SK-N-SH treated with all-trans-retinoic acid at 6 μM for 48 hours (cell line): Measurements from ENCODE around the gene TNRC6A.

Source experiments
- ATAC-seq: fragments of 200-7000 bp; cut with Tn5 transposase; 3 replicates; pipeline ENCODE4 v1.9.1; 2020; ENCODE audit warnings: mild to moderate bottlenecking, moderate library complexity
- ARNTL ChIP-seq: fragments of 450-650 bp; formaldehyde crosslinking; IDR thresholded peaks from 2 replicates; pipeline ENCODE4 v1.5.0; 2020; ENCODE audit warnings: low read depth, mild to moderate bottlenecking, moderate library complexity, borderline replicate concordance
- CSRNP3 ChIP-seq: fragments of 250-450 bp; sonication (Bioruptor Pico); IDR thresholded peaks from 2 replicates; pipeline ENCODE4 v1.5.1; 2021; ENCODE audit warnings: mild to moderate bottlenecking, moderate library complexity
- ESRRG ChIP-seq: fragments of 250-450 bp; sonication (Bioruptor Pico); IDR thresholded peaks from 2 replicates; pipeline ENCODE4 v1.6.1; 2021; ENCODE audit warnings: mild to moderate bottlenecking
- GLIS3 ChIP-seq: fragments of 250-450 bp; sonication (Bioruptor Pico); IDR thresholded peaks from 2 replicates; pipeline ENCODE4 v1.5.0; 2020; ENCODE audit warnings: mild to moderate bottlenecking, moderate library complexity
- ISL1 ChIP-seq: fragments of 250-450 bp; sonication (Bioruptor Pico); IDR thresholded peaks from 2 replicates; pipeline ENCODE4 v2.1.2; 2022; ENCODE audit warnings: mild to moderate bottlenecking, moderate library complexity
- OSR1 ChIP-seq: fragments of 250-450 bp; sonication (Bioruptor Pico); IDR thresholded peaks from 2 replicates; pipeline ENCODE4 v1.8.0; 2022; ENCODE audit warnings: moderate library complexity, mild to moderate bottlenecking, inconsistent platforms
- PATZ1 ChIP-seq: fragments of 250-450 bp; sonication (Bioruptor Pico); IDR thresholded peaks from 2 replicates; pipeline ENCODE4 v1.8.0; 2020; ENCODE audit warnings: mild to moderate bottlenecking, moderate library complexity, borderline replicate concordance
- PPARA ChIP-seq: fragments of 250-450 bp; sonication (Bioruptor Pico); IDR thresholded peaks from 2 replicates; pipeline ENCODE4 v1.5.0; 2020; ENCODE audit warnings: mild to moderate bottlenecking, borderline replicate concordance
- SNAI2 ChIP-seq: fragments of 250-450 bp; sonication (Bioruptor Pico); IDR thresholded peaks from 2 replicates; pipeline ENCODE4 v1.5.0; 2020; ENCODE audit warnings: mild to moderate bottlenecking, moderate library complexity
- TCF4 ChIP-seq: fragments of 250-450 bp; sonication (Bioruptor Pico); IDR thresholded peaks from 2 replicates; pipeline ENCODE4 v1.8.0; 2021; ENCODE audit warnings: mild to moderate bottlenecking, moderate library complexity, borderline replicate concordance
- TOX ChIP-seq: fragments of 250-450 bp; sonication (Bioruptor Pico); IDR thresholded peaks from 2 replicates; pipeline ENCODE4 v1.8.0; 2021; ENCODE audit warnings: mild to moderate bottlenecking, moderate library complexity, borderline replicate concordance
- TSHZ2 ChIP-seq: fragments of 250-450 bp; sonication (Bioruptor Pico); IDR thresholded peaks from 2 replicates; pipeline ENCODE4 v1.5.0; 2020; ENCODE audit warnings: mild to moderate bottlenecking, moderate library complexity
- ZC3H10 ChIP-seq: fragments of 250-450 bp; sonication (Bioruptor Pico); IDR thresholded peaks from 2 replicates; pipeline ENCODE4 v1.5.1; 2021; ENCODE audit warnings: mild to moderate bottlenecking, moderate library complexity
- ZFP3 ChIP-seq: fragments of 250-450 bp; sonication (Bioruptor Pico); IDR thresholded peaks from 2 replicates; pipeline ENCODE4 v1.5.0; 2020; ENCODE audit warnings: mild to moderate bottlenecking, moderate library complexity
- ZFP30 ChIP-seq: fragments of 450-650 bp; formaldehyde crosslinking; IDR thresholded peaks from 2 replicates; pipeline ENCODE4 v1.5.0; 2022; ENCODE audit warnings: mild to moderate bottlenecking, moderate library complexity
- ZNF565 ChIP-seq: fragments of 450-650 bp; formaldehyde crosslinking; conservative IDR thresholded peaks from 2 replicates; pipeline ENCODE4 v1.5.0; 2020; ENCODE audit warnings: low read depth, mild to moderate bottlenecking, moderate library complexity
- ZNF70 ChIP-seq: fragments of 450-650 bp; formaldehyde crosslinking; IDR thresholded peaks from 2 replicates; pipeline ENCODE4 v1.5.0; 2020; ENCODE audit warnings: mild to moderate bottlenecking, moderate library complexity
- ZNF8 ChIP-seq: fragments of 450-650 bp; formaldehyde crosslinking; IDR thresholded peaks from 2 replicates; pipeline ENCODE4 v1.5.0; 2020; ENCODE audit warnings: mild to moderate bottlenecking, moderate library complexity
- TF ChIP-seq, protein P1 (sequence below): fragments of 250-450 bp; sonication (Bioruptor Pico); IDR thresholded peaks from 2 replicates; pipeline ENCODE4 v1.5.1; 2020; ENCODE audit warnings: low read depth, mild to moderate bottlenecking, moderate library complexity
- TF ChIP-seq, protein P2 (sequence below): fragments of 250-450 bp; sonication (Bioruptor Pico); IDR thresholded peaks from 2 replicates; pipeline ENCODE4 v1.8.0; 2021; ENCODE audit warnings: low read depth, mild to moderate bottlenecking, moderate library complexity, borderline replicate concordance

The TNRC6A gene

DNA sequence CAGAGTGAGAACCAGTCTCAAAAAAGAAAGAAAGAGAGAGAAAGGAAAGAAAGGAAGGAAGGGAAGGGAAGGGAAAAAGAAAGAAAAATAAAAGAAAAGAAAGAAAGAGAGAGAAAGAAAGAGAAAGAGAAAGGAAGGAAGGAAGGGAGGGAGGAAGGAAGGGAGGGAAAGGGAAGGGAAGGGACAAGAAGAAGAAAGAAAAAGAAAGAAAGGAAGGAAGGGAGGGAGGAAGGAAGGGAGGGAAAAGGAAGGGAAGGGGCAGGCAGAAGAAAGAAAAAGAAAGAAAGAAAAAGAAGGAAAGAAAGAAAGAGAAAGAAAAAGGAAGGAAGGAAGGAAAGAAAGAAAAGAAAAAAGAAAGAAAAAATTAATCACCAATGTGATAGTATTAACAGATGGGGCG is 132.0 kb downstream of the TNRC6A start:
- ATAC-seq = no peak

GRCh38 chr16:24863582-24864437 is 134.4 kb downstream of the TNRC6A start:
- no peak for ATAC-seq
- TF ChIP-seq TOX (CRISPR knock-in tag) (no peak), TCF4 (CRISPR knock-in tag) (no peak), ZNF8 (no peak), PATZ1 (CRISPR knock-in tag) (no peak), ZNF70 (CRISPR knock-in tag) (no peak), ZNF565 (CRISPR knock-in tag) (no peak), TSHZ2 (CRISPR knock-in tag) (no peak), CSRNP3 (CRISPR knock-in tag) (no peak), OSR1 (CRISPR knock-in tag) (no peak), ZFP3 (CRISPR knock-in tag) (no peak), ESRRG (CRISPR knock-in tag) (no peak), ZFP30 (CRISPR knock-in tag) (no peak), SNAI2 (no peak), ZC3H10 (no peak), GLIS3 (CRISPR knock-in tag) (no peak), PPARA (CRISPR knock-in tag) (no peak), ARNTL (CRISPR knock-in tag) (no peak), ISL1 (no peak)
- TF ChIP-seq, protein P1, sequence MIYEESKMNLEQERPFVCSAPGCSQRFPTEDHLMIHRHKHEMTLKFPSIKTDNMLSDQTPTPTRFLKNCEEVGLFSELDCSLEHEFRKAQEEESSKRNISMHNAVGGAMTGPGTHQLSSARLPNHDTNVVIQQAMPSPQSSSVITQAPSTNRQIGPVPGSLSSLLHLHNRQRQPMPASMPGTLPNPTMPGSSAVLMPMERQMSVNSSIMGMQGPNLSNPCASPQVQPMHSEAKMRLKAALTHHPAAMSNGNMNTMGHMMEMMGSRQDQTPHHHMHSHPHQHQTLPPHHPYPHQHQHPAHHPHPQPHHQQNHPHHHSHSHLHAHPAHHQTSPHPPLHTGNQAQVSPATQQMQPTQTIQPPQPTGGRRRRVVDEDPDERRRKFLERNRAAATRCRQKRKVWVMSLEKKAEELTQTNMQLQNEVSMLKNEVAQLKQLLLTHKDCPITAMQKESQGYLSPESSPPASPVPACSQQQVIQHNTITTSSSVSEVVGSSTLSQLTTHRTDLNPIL (CRISPR knock-in tag) = no peak
- TF ChIP-seq, protein P2, sequence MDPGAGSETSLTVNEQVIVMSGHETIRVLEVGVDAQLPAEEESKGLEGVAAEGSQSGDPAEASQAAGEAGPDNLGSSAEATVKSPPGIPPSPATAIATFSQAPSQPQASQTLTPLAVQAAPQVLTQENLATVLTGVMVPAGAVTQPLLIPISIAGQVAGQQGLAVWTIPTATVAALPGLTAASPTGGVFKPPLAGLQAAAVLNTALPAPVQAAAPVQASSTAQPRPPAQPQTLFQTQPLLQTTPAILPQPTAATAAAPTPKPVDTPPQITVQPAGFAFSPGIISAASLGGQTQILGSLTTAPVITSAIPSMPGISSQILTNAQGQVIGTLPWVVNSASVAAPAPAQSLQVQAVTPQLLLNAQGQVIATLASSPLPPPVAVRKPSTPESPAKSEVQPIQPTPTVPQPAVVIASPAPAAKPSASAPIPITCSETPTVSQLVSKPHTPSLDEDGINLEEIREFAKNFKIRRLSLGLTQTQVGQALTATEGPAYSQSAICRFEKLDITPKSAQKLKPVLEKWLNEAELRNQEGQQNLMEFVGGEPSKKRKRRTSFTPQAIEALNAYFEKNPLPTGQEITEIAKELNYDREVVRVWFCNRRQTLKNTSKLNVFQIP (CRISPR knock-in tag) = no peak

More for the DNA sequence above, 132.0 kb downstream of the TNRC6A start:
- TF ChIP-seq ARNTL (CRISPR knock-in tag) = no peak
- TF ChIP-seq TSHZ2 (CRISPR knock-in tag) = no peak
- no peak for TF ChIP-seq OSR1 (CRISPR knock-in tag)
- no peak for TF ChIP-seq ZNF70 (CRISPR knock-in tag)
- TF ChIP-seq, protein P1 (CRISPR knock-in tag) = no peak
- TF ChIP-seq ZC3H10 = no peak
- TF ChIP-seq, all 23 proteins: peak for 0
